NCI-H446 treated with DMSO at 0.1 percent for 48 hours (cell line): ENCODE results near the gene EVX2.

Experiments used
- DNase-seq: peaks from one replicate; lab custom pipeline; 2025; lab: John Stamatoyannopoulos, UW

The EVX2 gene

DNA sequence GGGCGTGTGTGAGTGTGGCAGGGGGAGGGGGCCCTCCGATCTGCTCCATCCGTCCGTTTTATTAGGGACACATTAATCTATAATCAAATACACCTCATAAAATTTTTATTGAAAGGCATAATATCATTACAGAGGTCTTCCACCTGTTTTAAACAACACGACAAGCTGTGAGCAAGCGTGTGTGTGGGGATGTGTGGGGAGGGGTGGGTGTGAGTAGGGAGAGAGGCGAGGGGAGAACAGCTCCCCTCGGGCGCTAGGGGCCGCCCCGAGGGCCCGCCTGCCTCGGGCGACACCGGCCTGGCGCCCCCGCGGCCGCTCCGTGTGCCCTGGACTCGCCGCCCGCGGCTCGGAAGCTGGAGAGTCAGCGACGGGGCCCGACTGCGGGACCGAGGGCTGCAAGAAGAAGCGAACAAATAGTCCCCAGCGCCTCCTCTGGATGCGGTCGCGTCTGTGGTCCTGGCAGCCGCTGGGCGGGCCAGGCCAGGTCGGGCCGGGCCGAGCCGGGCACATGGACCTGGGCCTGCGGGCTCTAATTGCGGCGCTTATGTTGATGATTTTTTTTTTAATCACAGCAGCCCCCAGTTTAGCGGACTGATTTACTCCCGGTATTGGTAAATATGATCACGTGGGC is 38.4 kb upstream of the EVX2 start:
- DNase-seq = peak; percentile 44

DNA sequence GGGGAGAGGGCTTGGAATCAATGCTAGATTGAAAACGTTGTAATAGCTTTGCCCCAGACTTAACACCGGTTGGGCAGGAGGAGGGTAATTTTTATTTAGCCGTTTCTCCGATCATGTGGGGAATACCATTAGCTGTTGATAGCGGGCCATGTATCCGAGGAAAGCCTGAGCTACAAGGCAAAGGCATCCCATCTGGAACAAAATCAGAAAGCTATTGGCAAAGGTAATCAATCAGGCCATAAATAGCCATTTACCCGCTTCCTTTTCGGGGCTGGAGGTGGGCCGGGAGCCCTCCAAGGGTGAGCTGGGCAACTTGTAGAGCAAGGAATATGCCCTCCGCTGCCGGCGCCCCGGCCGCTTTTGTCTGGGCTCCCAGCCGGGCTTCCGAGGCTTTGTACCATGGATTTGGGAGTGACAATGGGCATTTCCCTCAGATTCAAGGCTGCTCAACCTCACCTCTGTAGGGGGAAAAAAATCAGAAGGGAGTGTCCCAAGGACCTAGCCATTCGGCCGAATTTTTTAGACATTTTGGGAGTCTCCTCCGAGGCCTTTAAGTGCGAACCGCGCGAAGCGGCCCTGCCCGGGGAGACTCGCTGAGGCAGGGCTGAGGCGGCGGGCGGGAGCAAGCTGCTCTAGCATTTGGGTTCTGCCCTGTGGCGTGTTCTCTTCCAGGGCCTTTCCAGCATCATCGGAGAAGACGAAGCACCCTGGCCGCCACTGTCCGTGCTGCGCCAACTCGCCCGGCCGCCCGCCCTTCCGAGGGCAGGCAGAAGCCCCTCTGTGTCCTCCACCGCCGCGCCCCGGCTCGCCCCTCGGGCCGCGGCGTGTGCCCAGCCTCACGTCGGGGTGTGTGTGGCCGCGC is 37.7 kb upstream of the EVX2 start:
- no peak for DNase-seq

DNA sequence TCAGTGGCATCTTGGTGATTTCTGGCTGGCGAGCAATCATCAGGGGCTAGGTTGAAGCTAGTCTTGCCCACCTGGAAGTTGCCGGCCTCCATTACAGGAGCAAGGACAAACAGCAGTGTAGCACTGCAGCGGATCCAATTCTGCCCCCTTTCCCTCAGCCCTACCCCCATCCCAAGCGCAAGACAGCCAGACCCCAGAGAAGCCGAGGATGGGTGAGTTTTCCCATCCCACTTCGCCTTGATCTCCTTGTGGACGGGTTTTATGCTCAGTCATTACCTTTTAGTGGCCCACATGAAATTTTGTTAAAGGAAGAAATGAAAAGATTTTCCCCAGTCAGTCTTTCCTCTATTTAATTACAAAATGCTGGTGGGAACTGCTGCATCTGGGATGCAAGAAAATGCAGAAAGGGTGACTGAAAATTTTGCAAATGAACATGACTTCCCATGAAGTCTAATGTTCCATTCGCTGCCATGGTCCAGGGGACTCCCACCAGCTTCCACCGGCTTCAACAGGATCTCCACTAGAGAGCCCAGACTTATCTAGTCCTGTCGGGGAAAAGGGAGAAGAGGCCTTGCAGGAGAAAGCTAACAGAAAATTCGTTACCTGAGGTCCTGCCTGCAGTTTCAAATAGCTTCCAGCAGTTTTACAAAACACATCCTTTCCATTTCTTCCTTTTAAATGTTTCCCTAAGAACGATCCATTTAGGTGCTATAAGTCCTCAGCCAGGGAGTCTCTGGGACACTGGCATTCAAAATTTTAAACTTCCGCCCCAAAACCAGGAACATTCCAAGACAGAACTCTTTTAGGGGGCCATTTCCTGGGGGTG is 36.8 kb upstream of the EVX2 start:
- DNase-seq = no peak

DNA sequence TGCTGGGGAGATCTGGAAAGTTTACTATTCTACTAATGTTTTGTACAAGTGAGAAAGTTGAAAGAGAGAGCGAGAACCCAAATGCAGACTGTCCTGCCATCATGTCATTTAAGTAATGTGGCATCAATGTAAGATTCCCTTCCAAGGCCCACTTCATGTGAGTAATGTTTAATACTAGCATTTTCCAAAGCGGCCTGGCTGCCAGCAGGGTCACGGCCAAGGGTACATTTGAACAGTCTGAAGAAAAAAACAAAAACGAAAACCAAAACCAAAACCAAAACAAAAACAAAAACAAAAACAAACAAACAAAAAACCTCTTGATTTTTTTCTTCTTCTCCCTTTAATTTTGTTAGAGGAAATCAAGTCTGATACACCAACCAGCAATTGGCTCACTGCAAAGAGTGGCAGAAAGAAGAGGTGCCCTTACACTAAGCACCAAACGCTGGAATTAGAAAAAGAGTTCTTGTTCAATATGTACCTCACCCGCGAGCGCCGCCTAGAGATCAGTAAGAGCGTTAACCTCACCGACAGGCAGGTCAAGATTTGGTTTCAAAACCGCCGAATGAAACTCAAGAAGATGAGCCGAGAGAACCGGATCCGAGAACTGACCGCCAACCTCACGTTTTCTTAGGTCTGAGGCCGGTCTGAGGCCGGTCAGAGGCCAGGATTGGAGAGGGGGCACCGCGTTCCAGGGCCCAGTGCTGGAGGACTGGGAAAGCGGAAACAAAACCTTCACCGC is 35.0 kb upstream of the EVX2 start:
- DNase-seq = no peak

DNA sequence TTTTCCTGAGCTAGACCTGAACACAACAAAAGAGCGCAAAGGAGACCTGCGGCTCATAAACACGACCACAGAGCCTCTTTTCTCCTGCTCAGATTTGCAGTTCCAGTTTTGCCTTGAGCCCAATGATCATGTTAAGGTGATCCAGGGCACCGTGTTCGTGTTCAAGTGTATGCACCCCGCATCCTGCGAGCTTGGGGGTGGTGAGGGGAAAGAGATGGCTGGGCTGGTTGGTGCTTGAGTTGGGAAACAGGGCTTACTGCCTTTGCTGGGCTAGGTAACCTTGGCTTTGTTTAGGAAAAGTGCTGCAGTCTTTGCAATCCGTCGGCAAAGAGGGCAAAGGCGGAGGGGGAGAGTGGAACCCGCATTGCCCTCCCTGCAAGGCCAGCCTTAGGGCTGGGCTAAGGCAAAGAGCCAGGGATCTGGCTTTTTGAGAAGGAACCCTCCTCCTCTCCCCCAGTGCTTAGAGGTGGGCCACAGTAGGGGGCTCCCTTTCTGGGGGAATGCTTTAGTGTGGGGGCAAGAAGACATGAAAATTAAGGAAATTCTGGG is 34.1 kb upstream of the EVX2 start:
- no peak for DNase-seq

DNA sequence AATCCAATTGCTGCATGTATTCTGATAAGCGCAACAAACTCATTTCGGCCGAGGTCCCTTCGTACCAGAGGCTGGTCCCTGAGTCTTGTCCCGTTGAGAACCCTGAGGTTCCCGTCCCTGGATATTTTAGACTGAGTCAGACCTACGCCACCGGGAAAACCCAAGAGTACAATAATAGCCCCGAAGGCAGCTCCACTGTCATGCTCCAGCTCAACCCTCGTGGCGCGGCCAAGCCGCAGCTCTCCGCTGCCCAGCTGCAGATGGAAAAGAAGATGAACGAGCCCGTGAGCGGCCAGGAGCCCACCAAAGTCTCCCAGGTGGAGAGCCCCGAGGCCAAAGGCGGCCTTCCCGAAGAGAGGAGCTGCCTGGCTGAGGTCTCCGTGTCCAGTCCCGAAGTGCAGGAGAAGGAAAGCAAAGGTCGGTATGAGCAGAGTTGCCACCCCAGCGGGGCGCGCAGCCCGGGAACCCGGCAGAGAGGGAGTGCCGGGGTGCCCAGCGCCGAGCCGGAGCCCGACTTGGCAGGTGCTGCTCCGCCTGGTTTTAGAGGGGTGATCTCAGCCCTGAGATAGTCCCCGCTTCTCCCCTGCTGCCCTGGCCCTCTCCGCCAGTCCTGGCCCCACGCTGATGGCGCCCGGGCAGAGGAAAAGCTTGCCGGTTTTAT is 33.5 kb upstream of the EVX2 start:
- no peak for DNase-seq

DNA sequence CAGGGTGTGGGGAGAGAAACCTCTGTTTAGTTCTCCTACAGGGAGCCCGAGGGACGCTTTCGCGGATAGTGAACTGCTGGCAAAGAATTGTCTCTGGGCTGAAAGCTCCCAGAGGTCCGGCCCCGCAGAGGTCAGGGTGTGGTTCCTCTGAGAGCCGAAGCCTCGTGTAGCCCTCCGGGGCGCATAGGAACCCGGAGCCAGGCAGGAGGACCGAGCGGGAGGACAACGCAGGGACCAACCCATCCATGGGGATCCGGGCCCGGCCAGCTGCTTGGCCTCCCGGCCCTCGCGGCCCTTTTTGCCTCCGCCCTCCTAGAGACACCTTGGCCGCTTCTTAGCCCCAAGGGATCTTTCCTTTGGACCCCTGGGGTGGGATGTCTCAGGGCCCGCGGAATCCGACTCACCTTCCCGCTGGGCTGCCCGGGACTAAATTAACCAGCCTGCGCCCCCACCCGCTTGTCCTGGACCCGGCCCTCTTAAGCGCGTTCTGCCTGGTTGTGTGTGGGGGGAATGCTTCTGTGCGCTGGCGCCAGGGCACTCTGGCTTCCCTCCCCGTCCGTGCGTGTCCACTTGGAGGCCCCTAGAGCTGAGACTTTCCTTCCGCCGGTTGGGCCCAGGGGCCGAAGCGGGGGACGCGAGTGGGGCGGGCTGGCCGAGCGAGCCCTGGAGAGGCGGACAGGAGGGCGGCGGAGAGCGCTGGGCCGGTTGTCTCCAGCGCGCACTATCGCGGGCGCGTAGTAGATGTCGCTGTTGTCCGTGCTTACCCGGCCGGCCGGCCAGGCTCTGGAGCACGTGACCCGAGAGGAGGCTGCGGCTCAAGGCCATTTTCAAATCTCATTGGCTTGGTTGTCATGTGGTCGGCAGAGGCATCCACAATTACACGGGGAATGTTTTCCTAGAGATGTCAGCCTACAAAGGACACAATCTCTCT is 32.4 kb upstream of the EVX2 start, which contains the start of gene HOXD10:
Gene HOXD10 (plus strand): TSS at position 896 of the 931 bp plus-strand sequence. CDS start 56 bp downstream, outside the sequence.
- no peak for DNase-seq

DNA sequence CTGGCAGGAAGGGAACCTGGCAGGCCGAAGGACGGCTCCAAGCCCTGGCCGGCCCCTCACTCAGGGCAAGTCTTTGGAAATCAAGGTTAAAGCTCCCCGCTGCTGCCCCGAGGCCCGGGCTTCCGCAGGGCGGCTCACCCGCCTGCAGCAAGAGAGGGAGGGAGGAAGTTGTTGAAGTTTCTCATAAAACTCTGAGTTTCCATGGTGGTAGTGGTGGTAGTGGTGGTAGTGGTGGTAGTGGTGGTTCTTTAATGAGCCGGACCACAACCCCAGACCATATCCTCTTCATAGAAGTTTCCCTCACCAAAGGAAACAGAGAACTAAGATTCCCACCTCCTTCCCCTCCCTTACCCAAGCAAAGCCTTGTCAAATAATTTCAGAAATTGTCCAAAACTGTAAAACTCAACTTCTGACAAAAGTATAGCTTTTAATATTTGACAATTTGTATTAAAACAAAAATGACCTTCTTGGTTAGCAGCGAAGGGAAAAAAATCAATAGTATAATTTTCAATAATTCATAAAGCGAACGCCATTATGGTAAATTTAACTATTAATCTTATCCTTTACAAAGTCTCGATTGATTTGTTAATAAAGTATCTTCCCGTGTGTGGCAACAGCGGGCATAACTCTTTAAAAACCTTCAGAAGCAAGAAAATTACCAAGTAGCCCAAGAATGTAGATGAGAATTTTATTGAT is 31.3 kb upstream of the EVX2 start:
- DNase-seq = no peak

DNA sequence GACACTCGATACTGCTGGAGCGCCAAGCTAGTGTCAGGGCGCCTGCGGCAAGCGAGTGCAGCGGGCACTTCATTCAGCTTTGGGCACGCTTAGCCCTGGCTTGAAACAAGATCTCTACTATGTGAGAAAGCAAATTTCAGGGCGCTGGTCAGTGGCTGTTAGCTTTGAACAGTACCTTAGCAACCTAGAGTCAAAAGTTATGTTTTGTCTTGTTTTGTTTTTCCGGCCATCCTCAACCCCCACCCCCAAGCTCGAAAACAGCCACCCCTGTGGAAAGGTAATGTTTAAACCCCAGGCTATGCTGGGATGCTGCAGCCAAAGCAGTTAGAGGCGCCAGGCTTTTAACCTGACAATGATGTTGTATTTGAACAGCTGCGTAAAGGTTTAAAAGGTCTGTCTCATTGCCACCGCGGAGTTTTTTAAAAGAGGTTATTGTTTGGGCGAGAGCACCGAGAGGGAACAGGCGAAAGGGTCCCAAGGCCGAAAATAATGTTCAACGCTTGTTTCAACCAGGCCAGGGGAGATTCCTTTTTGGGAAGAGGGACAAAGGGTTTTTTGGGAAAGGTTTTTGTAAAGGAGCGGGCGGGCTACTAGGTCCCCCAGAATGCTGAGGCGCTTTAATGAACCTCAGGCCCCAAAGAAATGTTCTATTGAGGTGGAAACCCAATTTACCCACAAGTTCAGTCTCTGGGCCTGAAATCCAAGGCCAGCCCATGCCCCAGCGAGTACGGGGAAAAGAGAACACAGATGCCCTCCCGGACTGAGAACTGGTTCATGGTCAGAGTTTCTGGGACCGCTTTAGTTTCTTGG is 30.6 kb upstream of the EVX2 start:
- DNase-seq = no peak

DNA sequence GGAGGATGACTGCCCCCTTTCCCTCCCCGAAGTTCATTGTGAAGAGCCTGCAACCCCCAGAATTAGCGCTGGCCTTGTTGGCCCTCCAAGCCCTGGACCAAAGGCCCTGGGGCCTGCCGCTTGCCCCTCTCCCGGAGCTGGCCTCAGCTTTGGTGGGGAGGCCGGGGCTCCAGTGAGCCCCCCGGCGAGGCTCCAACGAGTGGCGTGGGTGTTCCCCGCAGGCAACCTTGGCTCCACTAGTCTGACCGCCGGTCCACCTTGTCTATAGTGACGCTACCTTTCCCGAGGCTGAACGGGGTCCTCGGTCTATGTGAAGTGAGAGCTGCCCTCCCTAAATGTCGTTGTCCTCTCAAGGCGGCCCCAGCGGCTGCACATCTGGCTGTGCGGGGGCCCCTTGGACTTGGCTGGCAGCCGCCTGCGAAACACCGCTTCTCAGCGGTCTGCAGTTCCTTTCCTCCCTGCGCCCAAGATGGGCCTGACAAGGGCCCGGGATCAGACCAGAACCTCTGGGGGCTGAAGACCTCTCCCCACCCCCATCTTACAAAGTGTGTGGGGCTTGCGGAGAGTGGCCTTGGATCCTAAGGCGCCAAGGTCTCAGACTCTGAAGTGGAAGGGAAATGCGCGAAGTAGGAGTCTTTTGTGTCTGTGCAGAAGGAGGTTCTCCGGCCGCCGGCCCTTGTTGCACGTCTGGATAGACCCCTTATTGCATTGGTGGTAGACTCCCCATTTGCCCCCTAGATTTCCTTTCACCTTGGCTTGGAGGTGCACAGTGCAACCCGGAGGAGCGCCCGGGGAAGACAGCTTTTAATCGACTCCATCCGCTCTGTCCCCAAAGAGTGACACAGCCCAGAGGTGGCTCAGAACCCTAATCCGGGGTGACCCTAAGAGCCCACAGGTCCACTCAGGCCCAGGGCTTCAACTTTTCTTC is 28.9 kb upstream of the EVX2 start:
- DNase-seq = no peak

DNA sequence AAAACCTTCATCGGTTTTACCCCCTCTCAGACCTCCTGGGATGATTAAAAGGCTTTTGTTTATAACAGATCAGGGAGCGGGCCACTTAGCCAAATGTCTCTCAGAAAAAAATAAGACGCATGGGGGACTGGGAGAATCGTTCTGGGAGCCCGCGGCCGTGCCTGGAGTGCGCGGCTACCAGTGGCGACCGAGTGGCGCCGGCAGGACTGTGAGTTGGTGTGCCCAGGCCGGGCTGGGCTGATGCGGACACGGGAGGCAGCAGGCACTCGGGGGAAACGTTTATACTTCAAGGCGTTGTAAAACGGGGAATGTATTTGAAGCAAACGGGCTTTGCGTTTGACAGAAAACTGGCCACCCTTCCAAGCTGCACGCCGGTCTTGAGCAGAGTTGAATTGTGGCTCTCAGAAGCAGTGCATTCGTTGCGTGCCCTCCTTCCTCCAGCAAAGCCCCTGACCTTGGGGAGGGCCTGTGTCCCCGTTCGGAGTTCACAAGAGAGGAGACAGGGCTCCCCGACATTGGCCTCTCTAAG is 28.1 kb upstream of the EVX2 start:
- DNase-seq = no peak

DNA sequence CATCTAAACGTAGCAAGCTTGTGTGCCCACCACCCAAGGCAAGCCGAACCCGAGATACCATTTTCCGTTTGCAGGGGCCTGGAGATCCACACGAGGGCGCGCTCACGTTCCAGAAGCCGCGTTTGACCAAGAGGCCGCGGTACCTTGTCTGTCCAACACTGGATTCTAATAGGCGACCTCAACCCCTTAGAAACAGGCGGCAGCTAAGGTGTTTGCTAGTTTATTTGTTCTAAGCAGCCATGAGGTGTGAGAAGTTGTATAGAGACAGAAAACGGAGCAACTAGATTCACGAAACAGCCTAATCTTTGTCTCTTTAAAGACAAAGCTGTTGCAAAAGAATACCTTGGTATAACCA is 27.5 kb upstream of the EVX2 start:
- no peak for DNase-seq

DNA sequence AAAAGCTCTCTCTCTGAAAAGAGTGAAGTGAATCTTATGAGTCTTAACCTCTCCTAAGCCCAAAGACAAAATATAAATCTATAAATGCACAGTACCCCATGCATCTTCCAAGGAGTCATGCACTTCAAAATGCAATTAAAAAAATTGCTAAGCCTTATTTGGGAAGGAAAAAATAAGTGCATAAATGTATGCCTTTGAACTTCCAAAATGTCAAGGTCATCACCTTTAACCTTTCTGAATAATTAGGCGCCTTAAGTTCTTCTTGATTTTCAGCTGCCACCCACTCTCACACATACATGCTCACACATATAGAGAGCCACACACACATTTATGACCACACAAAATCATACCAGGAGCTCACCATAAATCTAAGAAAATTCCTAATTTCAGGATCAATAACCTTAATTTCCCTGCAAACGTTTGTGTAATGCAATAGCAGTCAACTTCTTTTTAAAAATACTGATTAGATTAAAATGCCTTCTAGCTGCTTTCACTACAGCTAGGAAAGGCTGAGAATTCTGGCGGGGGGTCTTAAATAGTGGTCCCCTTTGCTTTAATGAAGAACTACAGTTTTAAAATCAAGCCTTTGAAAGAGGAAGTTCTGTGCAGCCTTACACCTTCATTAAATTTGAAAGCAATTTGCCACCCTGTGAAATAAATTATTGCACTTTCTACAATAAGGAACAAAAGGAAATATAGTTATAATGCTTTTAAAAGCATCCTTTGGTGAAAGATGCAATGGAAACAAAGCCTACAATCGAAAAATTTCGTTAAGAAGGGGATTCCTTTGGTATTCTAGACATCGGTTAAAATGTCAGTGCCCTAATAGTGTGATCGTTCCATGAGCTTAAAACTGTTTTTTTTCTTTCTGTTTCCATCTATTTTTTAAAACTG is 26.9 kb upstream of the EVX2 start:
- DNase-seq = no peak

DNA sequence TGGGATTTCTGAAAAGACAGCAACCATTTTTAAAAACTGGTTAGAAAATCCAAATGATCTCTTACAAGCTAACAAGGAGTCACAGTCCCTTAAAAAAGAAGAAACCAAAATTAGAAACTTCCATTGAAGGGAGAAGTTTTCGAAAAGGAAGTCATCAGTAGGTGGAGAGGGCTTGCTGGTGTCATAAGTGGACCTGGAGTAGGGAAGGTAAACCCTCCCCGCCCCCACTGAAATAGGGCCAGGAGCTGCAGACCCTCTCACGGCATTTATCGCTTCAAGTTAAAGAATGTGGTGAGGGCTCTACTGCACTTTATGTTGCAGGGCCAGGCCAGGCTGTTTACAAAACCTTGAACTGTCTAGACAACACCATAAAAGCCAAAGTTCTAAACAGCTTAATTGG is 26.2 kb upstream of the EVX2 start:
- no peak for DNase-seq

DNA sequence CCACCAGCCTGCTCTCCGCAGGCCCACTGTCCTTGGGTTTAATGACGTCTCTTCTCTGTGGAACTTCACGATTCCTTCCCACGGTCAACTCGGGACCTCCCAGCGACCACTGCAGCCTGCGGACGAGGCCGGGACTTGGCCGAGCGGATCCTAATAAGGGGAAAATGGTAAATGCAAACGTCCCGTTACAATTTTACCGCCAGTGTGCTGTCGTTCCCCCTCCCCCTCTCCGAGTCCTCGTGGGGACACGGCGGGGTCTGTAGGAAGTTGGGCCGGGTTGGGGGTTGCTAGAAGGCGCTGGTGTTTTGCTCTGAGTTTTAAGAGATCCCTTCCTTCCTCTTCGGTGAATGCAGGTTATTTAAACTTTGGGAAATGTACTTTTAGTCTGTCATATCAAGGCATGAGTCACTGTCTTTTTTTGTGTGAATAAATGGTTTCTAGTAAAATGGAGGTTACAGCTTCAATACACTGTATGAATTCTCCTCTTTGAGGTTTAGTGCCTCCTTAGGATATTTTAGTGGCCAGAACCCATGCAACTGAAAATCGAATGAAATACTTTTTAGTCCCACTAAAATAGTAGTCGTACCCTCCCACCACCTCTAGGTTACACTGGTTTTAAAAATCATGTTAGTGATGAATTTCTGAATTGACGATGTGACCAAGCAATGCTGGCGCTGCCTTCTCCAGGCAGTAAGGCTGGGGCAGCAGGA is 25.6 kb upstream of the EVX2 start:
- DNase-seq = no peak
